Stimulated activated CD8-positive, alpha-beta memory T cell treated with anti-CD3 and anti-CD28 coated beads, Interleukin-7, amount 100 ng/mL, for 48 hours (primary cell): ENCODE measurements around the gene ZBTB44.
"Not testable (repeated sequence)": the region's sequence is repeated elsewhere in the genome, so short reads cannot be mapped to it uniquely, and the experiment has no call there.

Experiments
- DNase-seq, 2 donors: peaks; one replicate each; pipeline ENCODE4 v3.0.0-alpha.2; 2020; ENCODE audit warnings: low read depth in 1 of 2; ENCODE audit errors: extremely low read depth in 1 of 2

ZBTB44 gene

DNA sequence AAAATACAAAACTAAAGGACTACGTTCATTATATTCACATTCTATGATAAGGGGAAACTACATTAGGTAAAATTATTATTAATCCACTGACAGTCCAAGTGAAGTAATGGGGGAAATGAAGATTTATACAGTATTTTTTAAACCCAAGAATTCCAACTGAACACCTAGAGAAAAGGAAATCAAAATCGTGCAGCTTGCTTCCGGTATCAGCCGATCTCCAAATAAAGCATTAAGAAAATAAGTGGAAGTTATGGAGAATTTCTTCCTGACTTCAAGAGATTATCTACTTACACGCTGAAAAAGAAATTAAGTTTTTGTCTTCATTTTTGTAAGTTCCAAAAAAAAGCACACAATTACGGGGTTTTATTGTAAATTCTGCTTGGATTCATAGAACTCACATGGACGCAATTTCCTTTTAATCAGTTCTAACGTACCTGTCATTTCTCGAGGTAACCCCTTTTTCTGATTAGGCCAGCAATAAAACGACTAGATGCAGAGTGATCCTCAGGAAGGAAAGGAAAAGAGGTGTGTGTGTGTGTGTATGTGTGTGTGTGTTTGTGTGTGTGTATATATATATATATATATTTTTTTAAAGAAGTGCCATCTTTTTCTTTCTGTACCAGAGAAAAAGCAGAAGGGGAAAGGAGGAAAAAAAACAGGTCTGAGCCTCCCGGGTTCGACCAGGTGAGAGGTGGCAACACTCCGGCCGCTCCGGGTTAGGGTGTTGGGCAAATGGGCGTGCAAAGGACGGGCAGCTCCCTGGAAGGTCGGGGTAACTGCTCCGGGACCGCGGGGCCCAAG is 1.1 kb downstream of the ZBTB44 start:
- no peak for DNase-seq

GRCh38 chr11:130312046-130312445 is 2.7 kb downstream of the ZBTB44 start:
- DNase-seq: no peak

DNA sequence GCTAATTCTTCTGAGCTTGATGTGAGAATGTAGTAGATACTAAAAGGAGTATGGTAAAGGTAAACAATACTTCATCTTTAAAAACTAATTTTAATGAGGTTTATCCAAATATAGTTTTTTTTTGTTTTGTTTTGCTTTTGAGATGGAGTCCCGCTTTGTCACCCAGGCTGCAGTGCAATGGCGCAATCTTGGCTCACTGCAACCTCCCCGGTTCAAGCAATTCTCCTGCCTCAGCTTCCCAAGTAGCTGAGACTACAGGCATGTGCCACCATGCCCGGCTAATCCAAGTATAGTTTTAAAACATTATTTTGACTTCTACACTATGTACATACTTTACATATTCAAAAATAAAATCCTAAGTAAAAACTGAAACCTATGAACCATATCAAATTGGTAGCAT is 4.1 kb downstream of the ZBTB44 start:
- no peak for DNase-seq

DNA sequence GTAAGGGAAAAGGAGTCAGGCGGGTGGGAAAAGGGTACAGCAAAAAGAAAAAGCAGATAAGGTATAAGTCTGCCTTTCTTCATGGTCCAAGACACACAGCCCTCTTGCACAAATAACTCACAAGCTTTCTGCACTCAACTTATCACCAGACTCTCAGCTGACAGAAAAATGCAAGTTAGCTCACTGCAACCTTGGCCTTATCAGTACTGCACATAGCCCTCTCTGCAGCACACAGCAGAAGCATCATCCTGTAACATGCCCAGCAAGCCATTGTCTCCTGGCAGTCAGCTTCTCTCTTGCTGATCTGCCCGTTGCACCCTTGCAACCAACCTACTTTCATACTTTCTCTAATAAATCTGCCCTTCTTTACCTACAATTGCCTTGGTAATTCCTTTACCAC is 5.8 kb downstream of the ZBTB44 start:
- DNase-seq: no peak

DNA sequence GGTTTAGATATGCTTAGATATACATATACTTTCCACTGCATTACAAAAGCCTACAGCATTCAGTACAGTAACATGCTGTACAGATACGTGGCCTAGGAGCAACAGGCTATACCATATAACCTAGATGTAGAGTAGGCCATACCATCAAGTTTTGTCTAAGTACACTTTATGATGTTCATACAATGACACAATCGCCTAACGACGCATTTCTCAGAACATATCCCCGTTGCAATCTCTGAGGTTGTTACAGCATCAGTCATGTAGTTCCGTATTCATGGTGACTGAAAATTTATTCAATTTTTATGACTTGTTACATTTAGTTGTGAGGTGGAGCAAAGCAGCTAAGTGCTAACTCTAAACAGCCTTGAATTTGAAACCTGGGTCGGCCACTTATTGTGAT is 6.7 kb downstream of the ZBTB44 start:
- DNase-seq: no peak

GRCh38 chr11:130304651-130305050 is 10.1 kb downstream of the ZBTB44 start:
- DNase-seq: no peak

- DNase-seq: no peak
Measured at GRCh38 chr11:130301002-130301401, 13.7 kb downstream of the ZBTB44 start.

DNA sequence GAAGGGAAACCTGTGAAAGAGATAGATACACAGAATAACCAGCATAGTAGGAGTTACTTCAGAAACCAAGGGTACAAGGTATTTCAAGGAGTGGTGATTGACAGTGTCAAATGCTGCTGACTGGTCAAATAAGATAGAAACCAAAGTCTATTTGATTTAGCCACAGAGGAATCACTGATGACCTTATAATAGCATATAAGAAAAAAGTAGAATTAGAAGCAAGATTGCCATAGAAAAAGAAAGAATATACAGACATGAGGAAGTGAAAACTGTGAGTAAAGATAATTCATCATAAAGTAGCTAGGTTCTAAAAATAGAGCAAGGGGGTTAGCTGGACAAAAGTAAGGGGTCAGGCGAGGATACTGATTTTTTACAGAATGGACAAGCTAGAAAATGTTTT is 14.2 kb downstream of the ZBTB44 start:
- no peak for DNase-seq

DNA sequence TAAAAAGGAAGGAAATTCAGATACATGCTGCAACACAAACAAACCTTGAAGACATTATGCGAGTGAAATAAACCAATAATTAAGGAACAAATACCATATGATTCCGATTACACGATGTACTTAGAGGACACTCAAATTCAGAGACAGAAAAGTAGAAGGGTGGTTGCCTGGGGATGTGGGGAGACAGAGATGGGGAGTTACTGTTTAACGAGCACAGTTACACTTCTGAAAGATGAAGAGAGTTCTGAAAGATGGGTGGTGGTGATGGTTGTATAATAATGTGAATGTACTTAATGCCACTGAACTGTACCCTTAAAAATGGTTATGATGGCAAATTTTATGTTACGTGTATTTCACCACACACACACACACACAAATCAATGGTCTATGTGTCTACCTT is 14.7 kb downstream of the ZBTB44 start:
- DNase-seq: no peak

- DNase-seq: no peak
Measured at GRCh38 chr11:130295657-130296056, 19.1 kb downstream of the ZBTB44 start.

GRCh38 chr11:130282111-130282510 is 32.6 kb downstream of the ZBTB44 start:
- DNase-seq: no peak

- not testable (repeated sequence) for DNase-seq
Measured at GRCh38 chr11:130281341-130281740, 33.4 kb downstream of the ZBTB44 start.

DNA sequence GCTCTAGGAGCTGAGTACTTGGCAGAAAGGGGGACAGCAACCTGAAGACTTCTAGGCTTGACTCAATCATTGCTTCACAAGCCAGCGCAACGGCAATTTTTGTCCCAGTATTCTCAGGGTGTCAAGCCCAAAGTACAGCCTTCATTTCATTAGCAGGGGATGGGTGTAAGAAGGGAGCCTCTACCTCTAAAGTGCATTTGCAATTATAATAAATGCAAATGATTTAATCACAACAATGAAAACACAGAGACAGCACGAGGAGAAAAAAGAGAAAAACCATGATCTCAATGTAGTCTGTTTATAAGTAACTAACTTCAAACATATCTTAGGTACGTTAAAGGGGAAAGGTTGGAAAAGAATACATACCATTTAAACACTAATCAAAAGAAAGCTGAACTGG is 34.7 kb downstream of the ZBTB44 start:
- DNase-seq: no peak

- no peak for DNase-seq
Measured at GRCh38 chr11:130278745-130279144, 36.0 kb downstream of the ZBTB44 start.

- DNase-seq: no peak
Measured at GRCh38 chr11:130278151-130278550, 36.6 kb downstream of the ZBTB44 start.

DNA sequence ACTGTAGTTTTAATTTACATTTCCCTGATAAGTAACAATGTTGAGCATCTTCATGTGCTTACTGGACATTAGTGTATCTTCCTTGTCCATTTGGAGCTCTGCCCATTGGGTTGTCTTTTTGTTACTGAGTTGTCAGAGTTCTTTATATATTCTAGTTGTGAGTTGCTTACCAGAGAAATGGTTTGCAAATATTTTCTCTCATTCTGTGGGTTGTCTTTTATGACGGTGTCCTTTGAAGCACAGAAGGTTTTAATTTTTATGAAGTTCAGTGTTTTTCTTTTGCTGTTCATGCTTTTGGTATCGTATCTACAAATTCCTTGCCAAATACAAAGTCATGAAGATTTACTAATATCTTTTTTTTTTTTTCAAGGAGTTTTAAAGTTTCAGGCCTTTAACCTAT is 42.4 kb downstream of the ZBTB44 start:
- DNase-seq: no peak

GRCh38 chr11:130269326-130269943 is 45.3 kb downstream of the ZBTB44 start:
- no peak for DNase-seq

- DNase-seq: no peak
Measured at GRCh38 chr11:130263351-130263750, 51.4 kb downstream of the ZBTB44 start.

DNA sequence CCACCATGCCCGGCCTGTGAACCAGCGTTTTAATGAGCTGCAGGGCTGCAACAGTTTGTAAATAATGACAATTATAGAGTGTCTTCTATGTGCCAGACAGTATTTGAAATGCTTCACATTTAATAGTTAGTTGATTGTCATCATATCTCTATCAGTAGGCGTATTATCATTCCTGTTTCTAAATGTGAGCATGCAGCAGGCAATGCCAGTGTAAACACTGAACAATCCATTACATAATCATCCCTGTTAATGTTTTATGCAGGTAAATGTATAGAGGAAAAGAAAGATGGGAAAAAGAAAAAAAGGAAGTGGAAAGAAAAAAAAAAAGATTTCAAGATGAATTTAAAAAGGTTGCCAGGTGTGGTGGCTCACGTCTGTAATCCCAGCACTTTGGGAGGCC is 52.3 kb downstream of the ZBTB44 start:
- DNase-seq: no peak

- DNase-seq: no peak
Measured at GRCh38 chr11:130261571-130261970, 53.1 kb downstream of the ZBTB44 start.

- DNase-seq: no peak
Measured at GRCh38 chr11:130260742-130261141, 54.0 kb downstream of the ZBTB44 start.

GRCh38 chr11:130260080-130260627 is 54.6 kb downstream of the ZBTB44 start:
- DNase-seq: no peak
